WTC11 (cell line): ENCODE results near the gene SMC3. TPM values are rescaled to one million over a fixed set of nuclear protein-coding genes. Genes with fewer than 3 reads are reported as not detected.
"Not testable (repeated sequence)": the region's sequence is repeated elsewhere in the genome, so short reads cannot be mapped to it uniquely, and the experiment has no call there.

Experiments used
- ATAC-seq: fragments of 200-7000 bp; cut with Tn5 transposase; 2 replicates; pipeline ENCODE4 v1.10.0; 2021; ENCODE audit warnings: mild to moderate bottlenecking, moderate library complexity
- CTCF ChIA-PET: fragments of 300-600 bp; sonication (Branson Sonifier 250); formaldehyde crosslinking; loops from one replicate; lab custom pipeline; 2021; ENCODE audit warnings: antibody characterized with exemption; lab: Charles Lee
- POLR2A ChIA-PET: fragments of 350-600 bp; sonication (Branson Sonifier 250); formaldehyde crosslinking; loops from one replicate; lab custom pipeline; 2021; ENCODE audit warnings: antibody characterized with exemption; lab: Charles Lee
- DNase-seq: peaks from one replicate; pipeline ENCODE4 v3.0.0; 2021; ENCODE audit warnings: low spot score
- H3K27ac Mint-ChIP-seq: 2 replicates; pipeline ENCODE4 v1.8.0; 2021; ENCODE audit warnings: mixed read lengths
- H3K27me3 Mint-ChIP-seq: 2 replicates; pipeline ENCODE4 v1.8.0; 2021; ENCODE audit warnings: low read depth, mild to moderate bottlenecking, moderate library complexity, mixed read lengths
- H3K36me3 Mint-ChIP-seq: 2 replicates; pipeline ENCODE4 v1.8.0; 2021; ENCODE audit warnings: mixed read lengths
- H3K4me1 Mint-ChIP-seq: 2 replicates; pipeline ENCODE4 v1.8.0; 2022; ENCODE audit warnings: mixed read lengths
- H3K4me3 Mint-ChIP-seq: 2 replicates; pipeline ENCODE4 v1.8.0; 2021; ENCODE audit warnings: mild to moderate bottlenecking, moderate library complexity, mixed read lengths
- H3K9me3 Mint-ChIP-seq: 2 replicates; pipeline ENCODE4 v1.8.0; 2021; ENCODE audit warnings: mixed read lengths
- JUN ChIP-seq: sonication (generic); formaldehyde crosslinking; IDR thresholded peaks from 2 replicates; pipeline ENCODE4 v1.8.0; 2023; ENCODE audit warnings: mild to moderate bottlenecking, missing genetic modification reagents
- PRRX2 ChIP-seq: fragments of 250-450 bp; sonication (Bioruptor Pico); IDR thresholded peaks from 2 replicates; pipeline ENCODE4 v1.8.0; 2021; ENCODE audit warnings: mild to moderate bottlenecking
- ZBTB21 ChIP-seq: sonication (generic); formaldehyde crosslinking; IDR thresholded peaks from 2 replicates; pipeline ENCODE4 v1.8.1; 2023; ENCODE audit warnings: mild to moderate bottlenecking, missing genetic modification reagents, borderline replicate concordance
- ZNF121 ChIP-seq: sonication (generic); formaldehyde crosslinking; IDR thresholded peaks from 2 replicates; pipeline ENCODE4 v1.8.0; 2023; ENCODE audit warnings: missing genetic modification reagents
- total RNA-seq: library from RNA; stranded (reverse); gene quantifications from 3 replicates; pipeline ENCODE4 v1.2.3, GENCODE V29; 2021
- TF ChIP-seq, protein P1 (sequence below): sonication (generic); formaldehyde crosslinking; IDR thresholded peaks from 2 replicates; pipeline ENCODE4 v1.8.1; 2022; ENCODE audit warnings: low read depth, missing genetic modification reagents, borderline replicate concordance
- TF ChIP-seq, protein P2 (sequence below): fragments of 200-600 bp; IDR thresholded peaks from 2 replicates; pipeline ENCODE4 v1.8.0; 2022; ENCODE audit warnings: antibody characterized with exemption
- TF ChIP-seq, protein P3 (sequence below): sonication (generic); formaldehyde crosslinking; IDR thresholded peaks from 2 replicates; pipeline ENCODE4 v1.8.1; 2023; ENCODE audit warnings: mild to moderate bottlenecking, missing genetic modification reagents, moderate library complexity
- TF ChIP-seq, protein P4 (sequence below): fragments of 250-450 bp; sonication (Bioruptor Pico); IDR thresholded peaks from 2 replicates; pipeline ENCODE4 v1.9.0; 2021; ENCODE audit warnings: mild to moderate bottlenecking
- TF ChIP-seq, protein P5 (sequence below): sonication (generic); formaldehyde crosslinking; IDR thresholded peaks from 2 replicates; pipeline ENCODE4 v1.8.1; 2022; ENCODE audit warnings: mild to moderate bottlenecking, moderate library complexity, missing genetic modification reagents

Gene SMC3
- total RNA-seq, 1 experiment from 2014 or later: 71.0 TPM

DNA sequence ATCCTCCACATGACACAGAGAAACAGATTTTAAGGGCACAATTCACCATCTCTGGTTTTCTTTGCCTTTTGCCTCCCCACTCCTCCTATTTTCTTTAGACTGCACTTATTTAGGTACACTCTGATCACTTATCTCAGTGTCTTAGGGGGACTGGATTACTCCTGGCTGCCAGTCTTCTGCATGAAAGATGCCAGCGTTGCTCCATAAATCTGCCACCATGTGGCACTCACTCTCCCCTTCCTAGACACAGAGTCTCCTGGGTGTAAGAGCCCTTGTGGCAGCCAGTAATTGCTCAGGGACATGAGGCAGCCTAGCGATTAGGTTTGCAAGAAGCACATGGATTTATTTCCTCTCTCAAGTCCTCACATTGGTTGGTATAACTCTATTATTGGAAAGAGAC is 42.1 kb downstream of the SMC3 start (continued):
- TF ChIP-seq, protein P1, sequence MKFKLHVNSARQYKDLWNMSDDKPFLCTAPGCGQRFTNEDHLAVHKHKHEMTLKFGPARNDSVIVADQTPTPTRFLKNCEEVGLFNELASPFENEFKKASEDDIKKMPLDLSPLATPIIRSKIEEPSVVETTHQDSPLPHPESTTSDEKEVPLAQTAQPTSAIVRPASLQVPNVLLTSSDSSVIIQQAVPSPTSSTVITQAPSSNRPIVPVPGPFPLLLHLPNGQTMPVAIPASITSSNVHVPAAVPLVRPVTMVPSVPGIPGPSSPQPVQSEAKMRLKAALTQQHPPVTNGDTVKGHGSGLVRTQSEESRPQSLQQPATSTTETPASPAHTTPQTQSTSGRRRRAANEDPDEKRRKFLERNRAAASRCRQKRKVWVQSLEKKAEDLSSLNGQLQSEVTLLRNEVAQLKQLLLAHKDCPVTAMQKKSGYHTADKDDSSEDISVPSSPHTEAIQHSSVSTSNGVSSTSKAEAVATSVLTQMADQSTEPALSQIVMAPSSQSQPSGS (CRISPR knock-in tag): no peak

DNA sequence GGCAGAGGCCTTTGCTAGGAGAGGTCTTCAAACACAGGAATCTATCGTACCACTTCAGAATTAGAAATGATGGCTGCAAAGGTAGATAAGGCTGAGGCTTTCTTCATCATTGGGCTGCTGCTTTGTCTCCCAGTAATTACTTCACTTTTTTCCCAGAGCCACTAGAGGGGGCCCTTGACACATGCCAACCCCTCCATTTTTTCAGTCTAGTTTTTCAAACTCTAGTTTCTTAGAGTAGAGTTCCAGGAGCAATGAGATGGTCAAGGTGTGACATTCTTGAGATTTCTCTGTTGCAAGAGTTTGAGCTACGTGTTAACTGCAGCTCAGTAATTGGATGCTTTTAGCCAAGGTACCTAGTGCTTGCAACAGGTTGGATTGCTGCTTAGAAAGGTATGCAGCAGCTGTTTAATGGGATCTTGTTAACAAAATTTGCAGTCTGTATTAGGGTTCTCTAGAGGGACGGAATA is 42.8 kb downstream of the SMC3 start:
- no peaks in the 10 kb centered on the region for H3K27me3 Mint-ChIP-seq
- TF ChIP-seq, protein P2, sequence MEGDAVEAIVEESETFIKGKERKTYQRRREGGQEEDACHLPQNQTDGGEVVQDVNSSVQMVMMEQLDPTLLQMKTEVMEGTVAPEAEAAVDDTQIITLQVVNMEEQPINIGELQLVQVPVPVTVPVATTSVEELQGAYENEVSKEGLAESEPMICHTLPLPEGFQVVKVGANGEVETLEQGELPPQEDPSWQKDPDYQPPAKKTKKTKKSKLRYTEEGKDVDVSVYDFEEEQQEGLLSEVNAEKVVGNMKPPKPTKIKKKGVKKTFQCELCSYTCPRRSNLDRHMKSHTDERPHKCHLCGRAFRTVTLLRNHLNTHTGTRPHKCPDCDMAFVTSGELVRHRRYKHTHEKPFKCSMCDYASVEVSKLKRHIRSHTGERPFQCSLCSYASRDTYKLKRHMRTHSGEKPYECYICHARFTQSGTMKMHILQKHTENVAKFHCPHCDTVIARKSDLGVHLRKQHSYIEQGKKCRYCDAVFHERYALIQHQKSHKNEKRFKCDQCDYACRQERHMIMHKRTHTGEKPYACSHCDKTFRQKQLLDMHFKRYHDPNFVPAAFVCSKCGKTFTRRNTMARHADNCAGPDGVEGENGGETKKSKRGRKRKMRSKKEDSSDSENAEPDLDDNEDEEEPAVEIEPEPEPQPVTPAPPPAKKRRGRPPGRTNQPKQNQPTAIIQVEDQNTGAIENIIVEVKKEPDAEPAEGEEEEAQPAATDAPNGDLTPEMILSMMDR: peak; percentile 71
- TF ChIP-seq ZBTB21 (CRISPR knock-in tag): no peak
- TF ChIP-seq, all 79 proteins: peak for 1
- Mint-ChIP-seq H3K4me1 (peaks cover 22% of the 10 kb centered on the region), H3K4me3 (no peak overlapping the region), H3K27ac (peak overlapping the region; percentile 1), H3K9me3 (no peaks in the 10 kb centered on the region), H3K36me3 (peaks cover 7% of the 10 kb centered on the region; the same call in 1 of the 2 replicates)
- peak; percentile 50 for DNase-seq
- ChIA-PET CTCF (interaction anchor here (0.6 to 2.2 kb wide), 28 partner anchors 9 to 466 kb away, joined by 3 to 48 read pairs (median 4); partner anchors contain the start of genes BBIP1, RBM20, SHOC2 and SMNDC1), POLR2A (interaction anchor here (1.0 kb wide), 2 partner anchors 305 to 308 kb away, joined by 3 read pairs; partner anchors contain the start of gene SMNDC1)
- ATAC-seq: peak; percentile 74

DNA sequence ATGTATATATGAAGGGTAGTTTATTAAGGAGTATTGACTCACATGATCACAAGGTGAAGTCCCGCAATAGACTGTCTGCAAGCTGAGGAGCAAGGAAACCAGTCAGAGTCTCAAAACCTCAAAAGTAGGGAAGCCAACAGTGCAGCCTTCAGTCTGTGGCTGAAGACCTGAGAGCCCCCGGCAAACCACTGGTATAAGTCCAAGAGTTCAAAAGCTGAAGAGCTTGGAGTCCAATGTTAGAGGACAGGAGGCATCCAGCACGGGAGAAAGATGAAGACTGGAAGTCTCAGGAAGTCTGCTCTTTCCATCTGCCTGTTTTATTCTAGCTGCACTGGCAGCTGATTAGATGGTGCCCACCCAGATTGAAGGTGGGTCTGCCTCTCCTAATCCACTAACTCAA is 43.3 kb downstream of the SMC3 start:
- POLR2A ChIA-PET: interaction anchor here (1.0 kb wide), 2 partner anchors 306 to 308 kb away, joined by 3 read pairs; partner anchors contain the start of gene SMNDC1
- H3K4me3 Mint-ChIP-seq, ATAC-seq, H3K36me3 Mint-ChIP-seq, H3K27me3 Mint-ChIP-seq, H3K9me3 Mint-ChIP-seq, DNase-seq: not testable (repeated sequence)
- 0 out of 2 replicates have a peak overlapping the region, but pooled peaks have one; percentile 1 for H3K27ac Mint-ChIP-seq
- CTCF ChIA-PET: interaction anchor here (0.6 to 2.2 kb wide), 28 partner anchors 8 to 465 kb away, joined by 3 to 48 read pairs (median 4); partner anchors contain the start of genes BBIP1, RBM20, SHOC2 and SMNDC1
- H3K4me1 Mint-ChIP-seq: peaks cover 22% of the 10 kb centered on the region

DNA sequence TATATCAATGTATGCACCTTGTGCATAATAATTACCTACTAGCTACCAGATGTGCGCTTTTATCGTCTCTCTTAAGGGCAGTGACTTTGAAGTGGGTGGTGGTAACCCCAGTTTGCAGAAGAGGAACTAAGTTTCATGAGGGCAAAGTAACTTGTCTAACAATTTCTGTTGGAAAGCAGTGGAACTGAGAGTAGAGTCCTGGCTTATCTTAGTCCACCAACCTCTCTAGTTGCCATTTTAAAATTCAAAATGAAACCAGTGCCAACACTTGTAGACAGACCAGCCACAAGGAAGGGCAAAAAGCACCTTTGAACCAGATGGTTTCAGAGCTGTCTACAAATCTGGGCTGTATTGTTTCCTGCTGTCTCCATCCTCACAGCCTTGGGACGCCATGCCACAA is 44.6 kb downstream of the SMC3 start:
- POLR2A ChIA-PET: no interaction called here
- no peak for ATAC-seq
- Mint-ChIP-seq H3K4me3 (no peak overlapping the region), H3K27me3 (no peaks in the 10 kb centered on the region), H3K27ac (no peak overlapping the region), H3K36me3 (no peaks in the 10 kb centered on the region)
- no peak for DNase-seq
- no peak for TF ChIP-seq ZNF121 (CRISPR knock-in tag)
- TF ChIP-seq, protein P3, sequence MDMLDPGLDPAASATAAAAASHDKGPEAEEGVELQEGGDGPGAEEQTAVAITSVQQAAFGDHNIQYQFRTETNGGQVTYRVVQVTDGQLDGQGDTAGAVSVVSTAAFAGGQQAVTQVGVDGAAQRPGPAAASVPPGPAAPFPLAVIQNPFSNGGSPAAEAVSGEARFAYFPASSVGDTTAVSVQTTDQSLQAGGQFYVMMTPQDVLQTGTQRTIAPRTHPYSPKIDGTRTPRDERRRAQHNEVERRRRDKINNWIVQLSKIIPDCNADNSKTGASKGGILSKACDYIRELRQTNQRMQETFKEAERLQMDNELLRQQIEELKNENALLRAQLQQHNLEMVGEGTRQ: no peak
- TF ChIP-seq, protein P4, sequence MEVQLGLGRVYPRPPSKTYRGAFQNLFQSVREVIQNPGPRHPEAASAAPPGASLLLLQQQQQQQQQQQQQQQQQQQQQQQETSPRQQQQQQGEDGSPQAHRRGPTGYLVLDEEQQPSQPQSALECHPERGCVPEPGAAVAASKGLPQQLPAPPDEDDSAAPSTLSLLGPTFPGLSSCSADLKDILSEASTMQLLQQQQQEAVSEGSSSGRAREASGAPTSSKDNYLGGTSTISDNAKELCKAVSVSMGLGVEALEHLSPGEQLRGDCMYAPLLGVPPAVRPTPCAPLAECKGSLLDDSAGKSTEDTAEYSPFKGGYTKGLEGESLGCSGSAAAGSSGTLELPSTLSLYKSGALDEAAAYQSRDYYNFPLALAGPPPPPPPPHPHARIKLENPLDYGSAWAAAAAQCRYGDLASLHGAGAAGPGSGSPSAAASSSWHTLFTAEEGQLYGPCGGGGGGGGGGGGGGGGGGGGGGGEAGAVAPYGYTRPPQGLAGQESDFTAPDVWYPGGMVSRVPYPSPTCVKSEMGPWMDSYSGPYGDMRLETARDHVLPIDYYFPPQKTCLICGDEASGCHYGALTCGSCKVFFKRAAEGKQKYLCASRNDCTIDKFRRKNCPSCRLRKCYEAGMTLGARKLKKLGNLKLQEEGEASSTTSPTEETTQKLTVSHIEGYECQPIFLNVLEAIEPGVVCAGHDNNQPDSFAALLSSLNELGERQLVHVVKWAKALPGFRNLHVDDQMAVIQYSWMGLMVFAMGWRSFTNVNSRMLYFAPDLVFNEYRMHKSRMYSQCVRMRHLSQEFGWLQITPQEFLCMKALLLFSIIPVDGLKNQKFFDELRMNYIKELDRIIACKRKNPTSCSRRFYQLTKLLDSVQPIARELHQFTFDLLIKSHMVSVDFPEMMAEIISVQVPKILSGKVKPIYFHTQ: no peak
- TF ChIP-seq PRRX2 (CRISPR knock-in tag): no peak
- TF ChIP-seq, protein P5, sequence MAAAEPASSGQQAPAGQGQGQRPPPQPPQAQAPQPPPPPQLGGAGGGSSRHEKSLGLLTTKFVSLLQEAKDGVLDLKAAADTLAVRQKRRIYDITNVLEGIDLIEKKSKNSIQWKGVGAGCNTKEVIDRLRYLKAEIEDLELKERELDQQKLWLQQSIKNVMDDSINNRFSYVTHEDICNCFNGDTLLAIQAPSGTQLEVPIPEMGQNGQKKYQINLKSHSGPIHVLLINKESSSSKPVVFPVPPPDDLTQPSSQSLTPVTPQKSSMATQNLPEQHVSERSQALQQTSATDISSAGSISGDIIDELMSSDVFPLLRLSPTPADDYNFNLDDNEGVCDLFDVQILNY (CRISPR knock-in tag): no peak
- TF ChIP-seq JUN (CRISPR knock-in tag): no peak
- TF ChIP-seq, all 79 proteins: peak for 0
- no peaks in the 10 kb centered on the region for H3K9me3 Mint-ChIP-seq
- H3K4me1 Mint-ChIP-seq: peaks cover 22% of the 10 kb centered on the region
- CTCF ChIA-PET: interaction anchor here (0.7 to 2.2 kb wide), 4 partner anchors 12 to 60 kb away, joined by 3 to 18 read pairs (median 4); no protein-coding TSS in a partner anchor
